IMR-90 (cell line): ENCODE measurements around the gene DNAI2. TPM values are rescaled to one million over a fixed set of nuclear protein-coding genes. Genes with fewer than 3 reads are reported as not detected.

Experiments
- ATAC-seq: fragments of 200-7000 bp; cut with Tn5 transposase; 2 replicates; pipeline ENCODE4 v1.9.1; 2020; ENCODE audit warnings: low read depth, mild to moderate bottlenecking, moderate library complexity
- BruUV-seq: library from RNA; stranded (reverse); fragments of 400-500 nt; replicated peaks from 2 replicates; lab custom pipeline; 2021; lab: Mats Ljungman, UMichigan
- CTCF ChIA-PET: fragments of 300-600 bp; formaldehyde crosslinking; extraction: SDS; loops from one replicate; lab custom pipeline; 2021; ENCODE audit warnings: antibody characterized with exemption; lab: Yijun Ruan, JAX
- POLR2A ChIA-PET: fragments of 300-600 bp; sonication (Branson Sonifier 250); formaldehyde crosslinking; loops from one replicate; lab custom pipeline; 2022; ENCODE audit warnings: antibody characterized with exemption; ENCODE audit not compliant: unreplicated experiment; lab: Charles Lee
- DNase-seq: peaks from one replicate; pipeline ENCODE4 v3.0.0; 2013
- H2AFZ ChIP-seq: replicated peaks from 2 replicates; pipeline ENCODE3; 2013; ENCODE audit warnings: low read length, mild to moderate bottlenecking; ENCODE audit not compliant: poor library complexity
- H2AK5ac ChIP-seq: 2 replicates; pipeline ENCODE4 v1.6.1; 2013; ENCODE audit warnings: low read depth, low read length, inconsistent platforms
- H2AK9ac ChIP-seq: replicated peaks from 2 replicates; pipeline ENCODE3; 2013; ENCODE audit warnings: mild to moderate bottlenecking, low read depth, low read length, moderate library complexity; ENCODE audit not compliant: poor library complexity
- H2BK120ac ChIP-seq: 2 replicates; pipeline ENCODE4 v1.6.1; 2013; ENCODE audit warnings: low read depth, low read length, inconsistent platforms
- H2BK15ac ChIP-seq: 3 replicates; pipeline ENCODE4 v1.6.1; 2013; ENCODE audit warnings: low read depth, low read length, inconsistent platforms
- H2BK20ac ChIP-seq: 2 replicates; pipeline ENCODE4 v1.6.1; 2013; ENCODE audit warnings: low read depth, mild to moderate bottlenecking, inconsistent platforms, low read length, moderate library complexity
- H2BK5ac ChIP-seq: 2 replicates; pipeline ENCODE4 v1.6.1; 2013; ENCODE audit warnings: mild to moderate bottlenecking, low read depth, low read length, inconsistent platforms; ENCODE audit not compliant: poor library complexity, severe bottlenecking
- H3K14ac ChIP-seq: replicated peaks from 2 replicates; pipeline ENCODE4 v1.6.1; 2013; ENCODE audit warnings: low read depth, low read length, inconsistent platforms
- H3K18ac ChIP-seq: 2 replicates; pipeline ENCODE4 v1.6.1; 2013; ENCODE audit warnings: low read depth, low read length, control low read depth
- H3K23ac ChIP-seq: 2 replicates; pipeline ENCODE4 v1.6.1; 2013; ENCODE audit warnings: low read depth, low read length, inconsistent platforms
- H3K27ac ChIP-seq: 2 replicates; pipeline ENCODE4 v1.5.1; 2013; ENCODE audit warnings: mild to moderate bottlenecking, control low read depth, low read length; ENCODE audit not compliant: insufficient read depth
- H3K27me3 ChIP-seq: 2 replicates; pipeline ENCODE4 v1.6.1; 2013; ENCODE audit warnings: low read length; ENCODE audit not compliant: control insufficient read depth, insufficient read depth
- H3K36me3 ChIP-seq: 2 replicates; pipeline ENCODE4 v1.6.1; 2013; ENCODE audit warnings: low read length, mixed read lengths; ENCODE audit not compliant: control insufficient read depth, insufficient read depth
- H3K4ac ChIP-seq: 2 replicates; pipeline ENCODE4 v1.6.1; 2013; ENCODE audit warnings: low read depth, low read length, inconsistent platforms
- H3K4me1 ChIP-seq: 2 replicates; pipeline ENCODE4 v1.6.1; 2013; ENCODE audit warnings: low read length, mixed read lengths; ENCODE audit not compliant: control insufficient read depth, insufficient read depth
- H3K4me2 ChIP-seq: 2 replicates; pipeline ENCODE4 v1.6.1; 2013; ENCODE audit warnings: low read depth, mild to moderate bottlenecking, control low read depth, low read length, moderate library complexity
- H3K4me3 ChIP-seq: 2 replicates; pipeline ENCODE4 v1.5.1; 2013; ENCODE audit warnings: low read depth, mild to moderate bottlenecking, control low read depth, low read length, moderate library complexity; ENCODE audit not compliant: insufficient read depth
- H3K56ac ChIP-seq: 2 replicates; pipeline ENCODE4 v1.6.1; 2013; ENCODE audit warnings: low read length, inconsistent platforms; ENCODE audit not compliant: insufficient read depth; ENCODE audit errors: extremely low read depth
- H3K79me1 ChIP-seq, 2 experiments: 2 replicates each; pipeline ENCODE4 v1.6.1; 2013; ENCODE audit warnings: low read length in 2 of 2, inconsistent platforms in 1 of 2, low read depth in 1 of 2
- H3K9ac ChIP-seq: 2 replicates; pipeline ENCODE4 v1.6.1; 2013; ENCODE audit warnings: low read depth, low read length, control low read depth
- H3K9me1 ChIP-seq: 2 replicates; pipeline ENCODE4 v1.6.1; 2013; ENCODE audit warnings: low read length, inconsistent platforms; ENCODE audit not compliant: insufficient read depth
- H3K9me3 ChIP-seq: 2 replicates; pipeline ENCODE4 v1.6.1; 2013; ENCODE audit warnings: low read length; ENCODE audit not compliant: control insufficient read depth, insufficient read depth
- H4K20me1 ChIP-seq: 2 replicates; pipeline ENCODE4 v1.6.1; 2013; ENCODE audit warnings: low read length, inconsistent platforms; ENCODE audit not compliant: insufficient read depth
- H4K5ac ChIP-seq: 2 replicates; pipeline ENCODE4 v1.6.1; 2013; ENCODE audit warnings: mild to moderate bottlenecking, low read depth, low read length, control low read depth
- H4K8ac ChIP-seq, 2 experiments: 2 replicates each; pipeline ENCODE4 v1.6.1; 2013; ENCODE audit warnings: low read depth in 2 of 2, low read length in 2 of 2, control low read depth in 1 of 2, inconsistent platforms in 1 of 2
- H4K91ac ChIP-seq: 2 replicates; pipeline ENCODE4 v1.6.1; 2013; ENCODE audit warnings: low read depth, low read length, inconsistent platforms; ENCODE audit not compliant: insufficient read depth
- BHLHE40 ChIP-seq: fragments of 150-350 bp; IDR thresholded peaks from 2 replicates; pipeline ENCODE4 v1.6.1; 2016; ENCODE audit warnings: mild to moderate bottlenecking, low read depth, low read length
- CEBPB ChIP-seq: IDR thresholded peaks from 2 replicates; pipeline ENCODE4 v1.6.1; 2012; ENCODE audit warnings: low read depth, low read length, improper control_type of control experiment
- FOS ChIP-seq: fragments of 150-350 bp; IDR thresholded peaks from 2 replicates; pipeline ENCODE4 v1.6.1; 2016; ENCODE audit warnings: low read depth, low read length
- WGBS, 2 experiments: methylation state at CpG; one replicate each; pipeline versions ENCODE4 v1.1.5 to v1.1.7; 2013; ENCODE audit warnings: missing lambda C conversion rate in 2 of 2; ENCODE audit not compliant: insufficient read length in 1 of 2; ENCODE audit errors: extremely low coverage in 2 of 2; 5-methylcytosine and 5-hydroxymethylcytosine counted together
- dilution Hi-C: fragments of 300-500 bp; cut with HindIII; formaldehyde crosslinking; loops from one replicate; pipeline ENCODE4 v1.14.3; 2018; ENCODE audit warnings: low sequenced_read_pairs; ENCODE audit not compliant: unreplicated experiment
- in situ Hi-C: fragments of 300-500 bp; cut with MboI; formaldehyde crosslinking; loops from 3 replicates; pipeline ENCODE4 v1.14.3; 2019; ENCODE audit warnings: low sequenced_read_pairs, inconsistent platforms, mixed read lengths
- intact Hi-C: fragments of 100-400 bp; cut with micrococcal nuclease; formaldehyde crosslinking; loops from 2 replicates; pipeline ENCODE4 v1.10.0; 2022
- polyA plus RNA-seq, 3 experiments: library from polyadenylated mRNA; depleted of rRNA; stranded (reverse); fragments of >200 nt; gene quantifications; 2 replicates each; pipeline ENCODE4 v1.2.3, GENCODE V29; 2012; ENCODE audit warnings: low replicate concordance in 1 of 3
- total RNA-seq: library from RNA; depleted of rRNA; stranded (reverse); fragments of >200 nt; gene quantifications from 2 replicates; pipeline ENCODE4 v1.2.3, GENCODE V29; 2012
- TF ChIP-seq, protein P1 (sequence below): fragments of 150-350 bp; IDR thresholded peaks from 2 replicates; pipeline ENCODE4 v1.6.1; 2017; ENCODE audit warnings: mild to moderate bottlenecking, antibody characterized with exemption, low read length, low read depth

The DNAI2 gene
- total and polyA plus RNA-seq, 2 of the 4 experiments (the other 2 are of a cell fraction) = not detected

DNA sequence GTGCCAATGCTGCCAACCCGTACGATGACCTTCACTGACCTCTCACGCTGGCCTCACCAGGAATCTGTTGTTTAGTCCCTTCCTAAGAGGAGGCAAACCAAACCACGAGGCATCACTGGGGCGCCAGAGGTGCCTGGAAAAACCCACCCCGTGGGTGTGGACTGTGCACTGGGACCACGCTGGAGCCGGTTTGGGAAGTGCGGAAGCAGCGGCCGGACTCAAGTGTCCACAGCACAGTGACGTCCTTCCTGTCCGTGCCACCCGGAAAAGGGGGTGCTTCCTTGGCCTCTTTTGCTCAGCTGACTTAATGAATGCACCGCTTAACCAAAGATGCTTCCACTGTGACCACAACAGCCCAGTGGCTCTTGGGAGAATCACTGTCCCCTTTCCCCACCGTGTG is 43.0 kb downstream of the DNAI2 start:
- Histone ChIP-seq H3K4me2 (no peak overlapping the region), H3K4me1 (no peaks in the 10 kb centered on the region), H4K20me1 (no peaks in the 10 kb centered on the region), H3K14ac (no peak overlapping the region), H3K18ac (no peak overlapping the region), H3K4ac (no peak overlapping the region), H3K9ac (no peak overlapping the region), H3K9me3 (peaks cover 27% of the 10 kb centered on the region), H3K27me3 (no peaks in the 10 kb centered on the region), H2BK120ac (no peak overlapping the region), H4K8ac (no peak overlapping the region), H3K23ac (no peak overlapping the region), H2AK5ac (no peak overlapping the region), H2AFZ (no peak overlapping the region), H4K91ac (no peak overlapping the region), H3K36me3 (no peaks in the 10 kb centered on the region), H3K79me1 (no peaks in the 10 kb centered on the region), H3K56ac (no peak overlapping the region), H3K27ac (no peak overlapping the region), H2BK20ac (no peak overlapping the region), H2AK9ac (no peak overlapping the region), H3K9me1 (no peaks in the 10 kb centered on the region), H2BK5ac (no peak overlapping the region), H2BK15ac (no peak overlapping the region), H3K4me3 (no peak overlapping the region), H4K5ac (no peak overlapping the region)
- 49% methylated on average over 9 of the region's 16 CpGs; no CpG with 5 or more reads in 1 of the 2 experiments for WGBS, 2 experiments
- dilution Hi-C loops = no loop called here
- intact Hi-C loops = no loop called here
- in situ Hi-C loops = no loop called here
- POLR2A ChIA-PET = no interaction called here
- no peak for ATAC-seq
- CTCF ChIA-PET = no interaction called here
- BruUV-seq = no TSS peak
- no peak for DNase-seq
- TF ChIP-seq, protein P1, sequence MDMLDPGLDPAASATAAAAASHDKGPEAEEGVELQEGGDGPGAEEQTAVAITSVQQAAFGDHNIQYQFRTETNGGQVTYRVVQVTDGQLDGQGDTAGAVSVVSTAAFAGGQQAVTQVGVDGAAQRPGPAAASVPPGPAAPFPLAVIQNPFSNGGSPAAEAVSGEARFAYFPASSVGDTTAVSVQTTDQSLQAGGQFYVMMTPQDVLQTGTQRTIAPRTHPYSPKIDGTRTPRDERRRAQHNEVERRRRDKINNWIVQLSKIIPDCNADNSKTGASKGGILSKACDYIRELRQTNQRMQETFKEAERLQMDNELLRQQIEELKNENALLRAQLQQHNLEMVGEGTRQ = no peak
- no peak for TF ChIP-seq FOS
- TF ChIP-seq CEBPB = no peak
- no peak for TF ChIP-seq BHLHE40
